Glutamatergic neuron (in vitro differentiated cells): Measurements from ENCODE around the gene RNASEH1. TPM values are rescaled to one million over a fixed set of nuclear protein-coding genes. Genes with fewer than 3 reads are reported as not detected.
"Not testable (repeated sequence)": the region's sequence is repeated elsewhere in the genome, so short reads cannot be mapped to it uniquely, and the experiment has no call there.

Experiments
- DNase-seq: peaks from one replicate; pipeline ENCODE4 v3.0.0; 2022
- H3K27ac Mint-ChIP-seq: one replicate; pipeline ENCODE4 v1.8.0; 2020; ENCODE audit warnings: mild to moderate bottlenecking, mixed read lengths, inconsistent platforms; ENCODE audit not compliant: unreplicated experiment
- H3K27me3 Mint-ChIP-seq: one replicate; pipeline ENCODE4 v1.8.0; 2020; ENCODE audit warnings: mild to moderate bottlenecking, moderate library complexity, mixed read lengths, inconsistent platforms; ENCODE audit not compliant: unreplicated experiment
- H3K36me3 Mint-ChIP-seq: one replicate; pipeline ENCODE4 v1.8.0; 2020; ENCODE audit warnings: mild to moderate bottlenecking, mixed read lengths, inconsistent platforms; ENCODE audit not compliant: unreplicated experiment
- H3K4me1 Mint-ChIP-seq: one replicate; pipeline ENCODE4 v1.8.0; 2020; ENCODE audit warnings: mild to moderate bottlenecking, low read depth, mixed read lengths, inconsistent platforms; ENCODE audit not compliant: unreplicated experiment
- H3K4me3 Mint-ChIP-seq: one replicate; pipeline ENCODE4 v1.8.0; 2020; ENCODE audit warnings: mild to moderate bottlenecking, mixed read lengths, inconsistent platforms; ENCODE audit not compliant: unreplicated experiment
- H3K9me3 Mint-ChIP-seq: one replicate; pipeline ENCODE4 v1.8.0; 2020; ENCODE audit warnings: mild to moderate bottlenecking, moderate library complexity, mixed read lengths, inconsistent platforms; ENCODE audit not compliant: unreplicated experiment
- CTCF ChIP-seq: fragments of 200-600 bp; sonication (generic); IDR thresholded peaks from one replicate; pipeline ENCODE4 v1.5.0; 2021; ENCODE audit not compliant: partially characterized antibody, unreplicated experiment
- total RNA-seq: library from RNA; stranded (reverse); fragmentation: NEBNext Ultra II Directional; extraction: Animal tissue kit (Norgen Biotek cat#: 25700); gene quantifications from one replicate; pipeline ENCODE4 v1.2.1, GENCODE V29; 2021; ENCODE audit not compliant: unreplicated experiment

RNASEH1 gene
- total RNA-seq, 1 donor from 2014 or later: 34.6 TPM

- Mint-ChIP-seq H3K4me1 (peaks cover 17% of the 10 kb centered on the region), H3K9me3 (peaks cover 11% of the 10 kb centered on the region), H3K4me3 (peak overlapping the region; percentile 83), H3K36me3 (peaks cover 14% of the 10 kb centered on the region), H3K27ac (peak overlapping the region; percentile 69), H3K27me3 (peaks cover 11% of the 10 kb centered on the region)
- TF ChIP-seq CTCF: no peak
- DNase-seq: peak; percentile 100
Measured at GRCh38 chr2:3518496-3519254, 39.5 kb downstream of the RNASEH1 start.

GRCh38 chr2:3517948-3518495 is 40.1 kb downstream of the RNASEH1 start:
- DNase-seq: no peak

GRCh38 chr2:3516831-3517230 is 41.3 kb downstream of the RNASEH1 start:
- Mint-ChIP-seq H3K9me3 (peaks cover 9% of the 10 kb centered on the region), H3K27me3 (peaks cover 11% of the 10 kb centered on the region), H3K36me3 (peaks cover 14% of the 10 kb centered on the region), H3K27ac (no peak overlapping the region), H3K4me1 (peaks cover 13% of the 10 kb centered on the region), H3K4me3 (no peak overlapping the region)
- no peak for TF ChIP-seq CTCF
- DNase-seq: no peak

More at GRCh38 chr2:3517948-3518495, 40.1 kb downstream of the RNASEH1 start:
- Mint-ChIP-seq H3K27ac (peak overlapping the region; percentile 69), H3K27me3 (peaks cover 11% of the 10 kb centered on the region), H3K4me1 (peaks cover 15% of the 10 kb centered on the region), H3K9me3 (peaks cover 9% of the 10 kb centered on the region), H3K4me3 (peak overlapping the region; percentile 83), H3K36me3 (peaks cover 14% of the 10 kb centered on the region)
- TF ChIP-seq CTCF: no peak

- not testable (repeated sequence) for H3K4me3 Mint-ChIP-seq, H3K9me3 Mint-ChIP-seq, DNase-seq, H3K36me3 Mint-ChIP-seq, H3K27ac Mint-ChIP-seq, H3K27me3 Mint-ChIP-seq
- H3K4me1 Mint-ChIP-seq: peaks cover 10% of the 10 kb centered on the region
Measured at GRCh38 chr2:3515438-3515837, 42.7 kb downstream of the RNASEH1 start.

- peaks cover 1% of the 10 kb centered on the region for H3K27me3 Mint-ChIP-seq
- peaks cover 4% of the 10 kb centered on the region for H3K4me1 Mint-ChIP-seq
- peaks cover 13% of the 10 kb centered on the region for H3K36me3 Mint-ChIP-seq
- H3K4me3 Mint-ChIP-seq: no peak overlapping the region
- peaks cover 4% of the 10 kb centered on the region for H3K9me3 Mint-ChIP-seq
- TF ChIP-seq CTCF: no peak
- no peak for DNase-seq
- no peak overlapping the region for H3K27ac Mint-ChIP-seq
Measured at GRCh38 chr2:3513026-3513810, 44.9 kb downstream of the RNASEH1 start.
